Measurements from ENCODE around the gene KRTAP12-3.
"Not testable (repeated sequence)": the region's sequence is repeated elsewhere in the genome, so short reads cannot be mapped to it uniquely, and the experiment has no call there.

The KRTAP12-3 gene

GRCh38 chr21:44656868-44657267 lies 864 bp upstream of the KRTAP12-3 start:
- Histone ChIP-seq H3K36me3 (ENCODE audit: insufficient read depth, insufficient read length, low read length) (no peaks in the 10 kb centered on the region), H3K27me3 (ENCODE audit: insufficient read depth, insufficient read length) (no peaks in the 10 kb centered on the region), H3K9me3 (ENCODE audit: insufficient read depth, low read length) (peaks cover 8% of the 10 kb centered on the region; the same call in 1 of the 2 replicates), H3K9ac (ENCODE audit: insufficient read length, low read depth) (no peak overlapping the region), H3K4me3 (ENCODE audit: insufficient read length, low read depth) (no peak overlapping the region), H3K4me1 (ENCODE audit: insufficient read depth, insufficient read length) (peaks cover 6% of the 10 kb centered on the region)
- TF ChIP-seq YY1 (IDR thresholded peaks at IDR 0.05; ENCODE audit: insufficient read depth, insufficient read length): no peak
- no peak for TF ChIP-seq ZNF274 (IDR thresholded peaks at IDR 0.05; ENCODE audit: low read depth, low read length)
- TF ChIP-seq SUZ12 (IDR thresholded peaks at IDR 0.05; ENCODE audit: extremely low read depth, insufficient read depth, insufficient read length): no peak
- DNase-seq (ENCODE audit: low read depth, low spot score): no peak

- no peak overlapping the region for H3K4me3 ChIP-seq (ENCODE audit: insufficient read length, low read depth)
- peaks cover 6% of the 10 kb centered on the region for H3K4me1 ChIP-seq (ENCODE audit: insufficient read depth, insufficient read length)
- peaks cover 12% of the 10 kb centered on the region for H3K9me3 ChIP-seq (ENCODE audit: insufficient read depth, low read length)
- TF ChIP-seq YY1 (IDR thresholded peaks at IDR 0.05; ENCODE audit: insufficient read depth, insufficient read length): no peak
- no peak for TF ChIP-seq SUZ12 (IDR thresholded peaks at IDR 0.05; ENCODE audit: extremely low read depth, insufficient read depth, insufficient read length)
- no peak for TF ChIP-seq ZNF274 (IDR thresholded peaks at IDR 0.05; ENCODE audit: low read depth, low read length)
- no peaks in the 10 kb centered on the region for H3K36me3 ChIP-seq (ENCODE audit: insufficient read depth, insufficient read length, low read length)
- H3K27me3 ChIP-seq (ENCODE audit: insufficient read depth, insufficient read length): no peaks in the 10 kb centered on the region
- no peak overlapping the region for H3K9ac ChIP-seq (ENCODE audit: insufficient read length, low read depth)
- no peak for DNase-seq (ENCODE audit: low read depth, low spot score)
Observed at GRCh38 chr21:44658541-44658910, 794 bp downstream of the KRTAP12-3 start.

GRCh38 chr21:44658913-44659595 lies 1.3 kb downstream of the KRTAP12-3 start:
- peaks cover 6% of the 10 kb centered on the region for H3K4me1 ChIP-seq (ENCODE audit: insufficient read depth, insufficient read length)
- DNase-seq (ENCODE audit: low read depth, low spot score): no peak
- H3K4me3 ChIP-seq (ENCODE audit: insufficient read length, low read depth): no peak overlapping the region
- H3K9ac ChIP-seq (ENCODE audit: insufficient read length, low read depth): no peak overlapping the region
- H3K27me3 ChIP-seq (ENCODE audit: insufficient read depth, insufficient read length): no peaks in the 10 kb centered on the region
- no peaks in the 10 kb centered on the region for H3K36me3 ChIP-seq (ENCODE audit: insufficient read depth, insufficient read length, low read length)
- peaks cover 18% of the 10 kb centered on the region for H3K9me3 ChIP-seq (ENCODE audit: insufficient read depth, low read length)
- TF ChIP-seq YY1 (IDR thresholded peaks at IDR 0.05; ENCODE audit: insufficient read depth, insufficient read length) (no peak), SUZ12 (IDR thresholded peaks at IDR 0.05; ENCODE audit: extremely low read depth, insufficient read depth, insufficient read length) (no peak), ZNF274 (IDR thresholded peaks at IDR 0.05; ENCODE audit: low read depth, low read length) (no peak)

GRCh38 chr21:44661567-44661966 lies 3.8 kb downstream of the KRTAP12-3 start:
- DNase-seq (ENCODE audit: low read depth, low spot score); H3K4me3 ChIP-seq (ENCODE audit: insufficient read length, low read depth): not testable (repeated sequence)
- peaks cover 14% of the 10 kb centered on the region for H3K9me3 ChIP-seq (ENCODE audit: insufficient read depth, low read length)

GRCh38 chr21:44664691-44665090 lies 7.0 kb downstream of the KRTAP12-3 start:
- Histone ChIP-seq H3K4me1 (ENCODE audit: insufficient read depth, insufficient read length) (no peaks in the 10 kb centered on the region), H3K36me3 (ENCODE audit: insufficient read depth, insufficient read length, low read length) (no peaks in the 10 kb centered on the region), H3K27me3 (ENCODE audit: insufficient read depth, insufficient read length) (no peaks in the 10 kb centered on the region), H3K4me3 (ENCODE audit: insufficient read length, low read depth) (no peak overlapping the region), H3K9ac (ENCODE audit: insufficient read length, low read depth) (no peak overlapping the region), H3K9me3 (ENCODE audit: insufficient read depth, low read length) (peaks cover 31% of the 10 kb centered on the region)
- TF ChIP-seq SUZ12 (IDR thresholded peaks at IDR 0.05; ENCODE audit: extremely low read depth, insufficient read depth, insufficient read length): no peak
- peak; percentile 44; the same call in 1 of the 2 replicates for TF ChIP-seq ZNF274 (IDR thresholded peaks at IDR 0.05; ENCODE audit: low read depth, low read length)
- no peak for TF ChIP-seq YY1 (IDR thresholded peaks at IDR 0.05; ENCODE audit: insufficient read depth, insufficient read length)
- DNase-seq (ENCODE audit: low read depth, low spot score): no peak

More at GRCh38 chr21:44661567-44661966, 3.8 kb downstream of the KRTAP12-3 start:
- not testable (repeated sequence) for H3K27me3 ChIP-seq (ENCODE audit: insufficient read depth, insufficient read length); H3K4me1 ChIP-seq (ENCODE audit: insufficient read depth, insufficient read length); H3K36me3 ChIP-seq (ENCODE audit: insufficient read depth, insufficient read length, low read length); H3K9ac ChIP-seq (ENCODE audit: insufficient read length, low read depth)

GRCh38 chr21:44666401-44667320 lies 8.9 kb downstream of the KRTAP12-3 start, which contains the start of gene KRTAP12-2:
TSS of gene KRTAP12-2 (minus strand) at chr21:44666927. CDS start at chr21:44666886, 41 bp downstream.
- no peak for DNase-seq (ENCODE audit: low read depth, low spot score)

GRCh38 chr21:44667612-44668011 lies 9.9 kb downstream of the KRTAP12-3 start:
- no peak for DNase-seq (ENCODE audit: low read depth, low spot score)
- no peaks in the 10 kb centered on the region for H3K36me3 ChIP-seq (ENCODE audit: insufficient read depth, insufficient read length, low read length)
- H3K4me1 ChIP-seq (ENCODE audit: insufficient read depth, insufficient read length): no peaks in the 10 kb centered on the region
- no peak overlapping the region for H3K4me3 ChIP-seq (ENCODE audit: insufficient read length, low read depth)
- TF ChIP-seq SUZ12 (IDR thresholded peaks at IDR 0.05; ENCODE audit: extremely low read depth, insufficient read depth, insufficient read length): no peak
- TF ChIP-seq YY1 (IDR thresholded peaks at IDR 0.05; ENCODE audit: insufficient read depth, insufficient read length): no peak
- TF ChIP-seq ZNF274 (IDR thresholded peaks at IDR 0.05; ENCODE audit: low read depth, low read length): no peak
- no peaks in the 10 kb centered on the region for H3K27me3 ChIP-seq (ENCODE audit: insufficient read depth, insufficient read length)
- H3K9ac ChIP-seq (ENCODE audit: insufficient read length, low read depth): no peak overlapping the region
- H3K9me3 ChIP-seq (ENCODE audit: insufficient read depth, low read length): peaks cover 60% of the 10 kb centered on the region

More at GRCh38 chr21:44666401-44667320, 8.9 kb downstream of the KRTAP12-3 start, which contains the start of gene KRTAP12-2:
- H3K9me3 ChIP-seq (ENCODE audit: insufficient read depth, low read length): peaks cover 51% of the 10 kb centered on the region
- no peak within 1 kb of the TSS for H3K4me3 ChIP-seq (ENCODE audit: insufficient read length, low read depth)
- H3K9ac ChIP-seq (ENCODE audit: insufficient read length, low read depth): no peak within 1 kb of the TSS
- H3K36me3 ChIP-seq (ENCODE audit: insufficient read depth, insufficient read length, low read length): no peaks in the 10 kb centered on the region
- TF ChIP-seq SUZ12 (IDR thresholded peaks at IDR 0.05; ENCODE audit: extremely low read depth, insufficient read depth, insufficient read length): no peak
- no peak for TF ChIP-seq YY1 (IDR thresholded peaks at IDR 0.05; ENCODE audit: insufficient read depth, insufficient read length)
- TF ChIP-seq ZNF274 (IDR thresholded peaks at IDR 0.05; ENCODE audit: low read depth, low read length): no peak
- H3K4me1 ChIP-seq (ENCODE audit: insufficient read depth, insufficient read length): no peaks in the 10 kb centered on the region
- H3K27me3 ChIP-seq (ENCODE audit: insufficient read depth, insufficient read length): no peaks in the 10 kb centered on the region

Data from NT2/D1 (cell line).